ENCODE data around the gene CD9.
"Not testable (repeated sequence)": the region's sequence is repeated elsewhere in the genome, so short reads cannot be mapped to it uniquely, and the experiment has no call there.

The CD9 gene

GRCh38 chr12:6198051-6198450 lies 2.1 kb upstream of the CD9 start:
- no peak for DNase-seq

GRCh38 chr12:6198556-6198955 lies 1.6 kb upstream of the CD9 start:
- no peak for DNase-seq

- DNase-seq, result no peak
Observed at GRCh38 chr12:6198985-6199530, 1.1 kb upstream of the CD9 start.

GRCh38 chr12:6199531-6200255 lies 507 bp upstream of the CD9 start:
- peak in 1 of 56 donors; percentile 38 for DNase-seq

- peak in 7 of 56 donors; percentile 19 to 48 (median 29) for DNase-seq
Observed at GRCh38 chr12:6201213-6201608, 1.0 kb downstream of the CD9 start.

- DNase-seq, result no peak
Observed at GRCh38 chr12:6201826-6202225, 1.6 kb downstream of the CD9 start.

GRCh38 chr12:6202304-6202703 lies 2.1 kb downstream of the CD9 start:
- peak in 9 of 56 donors; percentile 12 to 46 (median 37) for DNase-seq

- DNase-seq, result no peak
Observed at GRCh38 chr12:6202846-6203245, 2.6 kb downstream of the CD9 start.

- DNase-seq, result no peak
Observed at GRCh38 chr12:6203601-6204000, 3.4 kb downstream of the CD9 start.

GRCh38 chr12:6204533-6205143 lies 4.4 kb downstream of the CD9 start:
- no peak for DNase-seq

GRCh38 chr12:6205144-6205539 lies 4.9 kb downstream of the CD9 start:
- peak in 10 of 56 donors; percentile 22 to 43 (median 33) for DNase-seq

GRCh38 chr12:6205761-6206160 lies 5.6 kb downstream of the CD9 start:
- no peak for DNase-seq

GRCh38 chr12:6206327-6206726 lies 6.1 kb downstream of the CD9 start:
- DNase-seq, result no peak

- DNase-seq, result peak in 2 of 56 donors; percentile 8 to 29
Observed at GRCh38 chr12:6207259-6207925, 7.2 kb downstream of the CD9 start.

- no peak for DNase-seq
Observed at GRCh38 chr12:6208130-6208529, 7.9 kb downstream of the CD9 start.

GRCh38 chr12:6209428-6209827 lies 9.2 kb downstream of the CD9 start:
- not testable (repeated sequence) for DNase-seq

GRCh38 chr12:6211421-6211869 lies 11.2 kb downstream of the CD9 start:
- no peak for DNase-seq

GRCh38 chr12:6212086-6212485 lies 11.9 kb downstream of the CD9 start:
- no peak for DNase-seq

GRCh38 chr12:6213969-6214368 lies 13.8 kb downstream of the CD9 start:
- DNase-seq, result no peak

GRCh38 chr12:6214633-6215032 lies 14.4 kb downstream of the CD9 start:
- no peak for DNase-seq

- no peak for DNase-seq
Observed at GRCh38 chr12:6215120-6215807, 15.1 kb downstream of the CD9 start.

All from amygdala (tissue), 56 donors.